Psoas muscle (tissue), 8 donors: ENCODE data around the gene MDFIC. TPM values are rescaled to one million over a fixed set of nuclear protein-coding genes. Genes with fewer than 3 reads are reported as not detected.

Experiments used
- ATAC-seq, 4 donors: fragments of 200-7000 bp; cut with Tn5 transposase; one replicate each; pipeline ENCODE4 v1.9.1; 2020; ENCODE audit warnings: moderate library complexity in 3 of 4, mild to moderate bottlenecking in 2 of 4
- DNase-seq, 2 donors: peaks; one replicate each; pipeline ENCODE4 v3.0.0-alpha.2; 2020
- H3K27ac ChIP-seq: fragments of 200-600 bp; one replicate; pipeline ENCODE4 v1.8.0; 2022
- H3K27me3 ChIP-seq, 3 donors: fragments of 200-600 bp in 1 of 3; one replicate each; pipeline versions ENCODE4 v1.6.1 to v1.8.0; 2013 to 2022; ENCODE audit warnings: low read length in 2 of 3, mild to moderate bottlenecking in 2 of 3, moderate library complexity in 1 of 3; ENCODE audit not compliant: insufficient read depth in 3 of 3
- H3K36me3 ChIP-seq, 2 donors: fragments of 200-600 bp in 1 of 2; one replicate each; pipeline versions ENCODE4 v1.6.1 to v1.8.0; 2013 to 2022; ENCODE audit warnings: low read depth in 1 of 2, mild to moderate bottlenecking in 1 of 2, moderate library complexity in 1 of 2; ENCODE audit not compliant: insufficient read depth in 1 of 2
- H3K4me1 ChIP-seq: fragments of 200-600 bp; one replicate; pipeline ENCODE4 v1.8.0; 2022
- H3K4me3 ChIP-seq: fragments of 200-600 bp; one replicate; pipeline ENCODE4 v1.8.0; 2022; ENCODE audit warnings: mild to moderate bottlenecking
- H3K9me3 ChIP-seq: fragments of 200-600 bp; one replicate; pipeline ENCODE4 v1.8.0; 2022
- WGBS, 3 donors: extraction: QIAGEN DNeasy Blood & Tissue Kit; methylation state at CpG; one replicate each; pipeline versions ENCODE4 v1.1.6 to v1.1.7; 2013; 5-methylcytosine and 5-hydroxymethylcytosine counted together
- intact Hi-C, 2 donors: fragments of 100-400 bp; cut with DNase I; formaldehyde crosslinking; loops; one replicate each; pipeline versions ENCODE4 v1.11.0 to v1.14.2; 2022
- polyA plus RNA-seq, 3 donors: library from polyadenylated mRNA; stranded (reverse); fragments of 200-250 nt; gene quantifications; one replicate each; pipeline ENCODE4 v1.2.3, GENCODE V29; 2013
- total RNA-seq, 4 donors: library from RNA; stranded (reverse); fragmentation: NEBNext Ultra II Directional in 2 of 4; extraction: Animal tissue kit (Norgen Biotek cat#: 25700) in 2 of 4; gene quantifications; one replicate each; pipeline versions ENCODE4 v1.2.1 to v1.2.4, GENCODE V29; 2021 to 2023
- TF ChIP-seq, protein P1 (sequence below): fragments of 200-600 bp; IDR thresholded peaks from one replicate; pipeline ENCODE4 v1.8.0; 2022; ENCODE audit warnings: antibody characterized with exemption
- donor health status: healthy with polysubstance abuse.
- donor health status: DM: no; HTN: no; CAD: no; lungs with moderate emphysema.
- donor health status: Bipolar disorder and iron deficiency.
- donor health status: healthy.
- donor health status: DM: yes; HTN: yes; CAD: no.
- donor health status: DM: no; HTN: no; CAD: no.
- donor health status: DM: no; HTN: no; CAD: no.
- donor health status: DM: yes; HTN: yes; CAD: no.

MDFIC gene
- total and polyA plus RNA-seq, 7 donors, result 2.7 to 14.6 (median 7.1) TPM

DNA sequence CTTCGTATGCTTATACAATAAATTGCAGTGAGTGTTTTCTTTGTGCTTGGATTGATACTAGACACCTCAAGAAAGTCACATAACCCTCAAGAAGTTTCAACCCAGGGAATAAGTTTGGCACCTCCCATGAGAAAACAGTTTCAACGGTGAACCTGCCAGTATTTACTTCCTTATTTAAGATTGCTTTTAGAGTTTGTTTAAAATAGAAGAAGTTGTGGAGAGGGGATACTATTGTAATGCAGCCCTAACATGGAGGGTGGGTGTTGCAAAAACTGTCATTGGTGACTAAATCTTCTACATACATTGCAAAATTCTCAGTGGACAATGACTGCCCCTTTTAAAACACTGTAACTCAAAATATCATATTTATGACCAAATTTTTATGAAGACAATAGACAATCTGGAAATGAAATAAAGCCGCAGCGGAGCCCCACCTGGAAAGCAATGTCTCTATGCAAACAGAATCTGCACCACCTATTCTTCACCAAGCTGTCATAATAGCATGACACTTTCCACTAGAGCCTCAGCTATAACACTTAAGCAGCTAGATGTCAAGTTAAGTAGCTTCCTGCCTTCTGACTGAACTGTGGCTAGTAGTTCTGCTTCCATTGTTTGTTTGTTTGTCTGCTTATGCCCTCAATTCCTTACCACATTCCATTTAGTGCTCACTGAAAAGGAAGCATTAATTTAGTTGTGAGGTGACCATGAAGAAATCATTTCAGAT, 98.2 kb downstream of the MDFIC start:
- TF ChIP-seq, protein P1, sequence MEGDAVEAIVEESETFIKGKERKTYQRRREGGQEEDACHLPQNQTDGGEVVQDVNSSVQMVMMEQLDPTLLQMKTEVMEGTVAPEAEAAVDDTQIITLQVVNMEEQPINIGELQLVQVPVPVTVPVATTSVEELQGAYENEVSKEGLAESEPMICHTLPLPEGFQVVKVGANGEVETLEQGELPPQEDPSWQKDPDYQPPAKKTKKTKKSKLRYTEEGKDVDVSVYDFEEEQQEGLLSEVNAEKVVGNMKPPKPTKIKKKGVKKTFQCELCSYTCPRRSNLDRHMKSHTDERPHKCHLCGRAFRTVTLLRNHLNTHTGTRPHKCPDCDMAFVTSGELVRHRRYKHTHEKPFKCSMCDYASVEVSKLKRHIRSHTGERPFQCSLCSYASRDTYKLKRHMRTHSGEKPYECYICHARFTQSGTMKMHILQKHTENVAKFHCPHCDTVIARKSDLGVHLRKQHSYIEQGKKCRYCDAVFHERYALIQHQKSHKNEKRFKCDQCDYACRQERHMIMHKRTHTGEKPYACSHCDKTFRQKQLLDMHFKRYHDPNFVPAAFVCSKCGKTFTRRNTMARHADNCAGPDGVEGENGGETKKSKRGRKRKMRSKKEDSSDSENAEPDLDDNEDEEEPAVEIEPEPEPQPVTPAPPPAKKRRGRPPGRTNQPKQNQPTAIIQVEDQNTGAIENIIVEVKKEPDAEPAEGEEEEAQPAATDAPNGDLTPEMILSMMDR, result no peak
- no peaks in the 10 kb centered on the region for H3K27me3 ChIP-seq
- H3K36me3 ChIP-seq, result no peaks in the 10 kb centered on the region
- DNase-seq, result no peak
- intact Hi-C loops, result no loop called here
- no peaks in the 10 kb centered on the region for H3K4me1 ChIP-seq
- H3K4me3 ChIP-seq, result no peak overlapping the region
- ATAC-seq, result no peak
- WGBS, 3 donors, result 74 to 81% (median 78%) methylated on average over 4 of the region's 4 CpGs
- no peaks in the 10 kb centered on the region for H3K9me3 ChIP-seq
- H3K27ac ChIP-seq, result no peak overlapping the region

DNA sequence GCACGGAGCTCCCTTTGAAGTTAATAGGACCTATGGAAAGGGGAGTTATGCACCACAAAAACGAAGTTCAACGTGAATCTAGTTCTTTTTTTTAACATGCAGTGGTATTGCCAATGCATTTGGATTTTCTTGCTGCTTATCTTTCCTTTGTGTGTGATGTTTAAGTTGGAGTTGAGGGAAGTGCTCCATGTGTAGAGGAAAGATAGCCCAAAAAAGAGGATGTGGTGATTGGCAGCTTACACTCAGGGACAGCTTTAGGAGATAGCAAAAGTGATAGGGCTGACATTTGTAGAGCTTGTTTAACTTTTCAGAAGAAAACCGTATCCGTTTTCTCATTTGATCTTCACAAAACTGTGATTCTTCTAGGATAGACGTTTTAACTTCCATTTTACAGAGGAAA, 101.3 kb downstream of the MDFIC start:
- Histone ChIP-seq H3K36me3 (no peaks in the 10 kb centered on the region), H3K4me1 (no peaks in the 10 kb centered on the region), H3K27ac (no peak overlapping the region), H3K4me3 (no peak overlapping the region), H3K9me3 (no peaks in the 10 kb centered on the region), H3K27me3 (no peaks in the 10 kb centered on the region)
- TF ChIP-seq, protein P1, result no peak
- ATAC-seq, result no peak
- DNase-seq, result no peak
- 80 to 82% (median 81%) methylated on average over 6 of the region's 6 CpGs for WGBS, 3 donors
- intact Hi-C loops, result no loop called here

DNA sequence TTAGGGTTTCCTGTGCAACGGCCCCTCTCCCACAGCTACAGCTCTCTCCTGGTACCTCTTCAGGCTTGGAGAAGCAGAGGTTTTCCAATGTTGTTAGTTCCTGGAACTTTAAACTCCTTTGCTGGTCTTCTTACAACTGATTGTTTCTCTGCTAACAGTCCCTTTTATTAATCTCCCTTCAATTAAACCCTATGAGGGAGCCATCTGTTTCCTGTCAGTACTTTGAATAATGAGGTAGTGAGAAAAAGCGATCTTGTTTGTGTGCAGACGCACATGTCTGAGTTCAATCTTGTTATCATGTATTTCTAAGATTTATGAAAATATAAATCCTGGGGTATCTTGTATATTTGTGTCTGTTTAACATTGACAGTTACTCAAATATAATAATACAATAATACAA, 102.4 kb downstream of the MDFIC start:
- no peak overlapping the region for H3K27ac ChIP-seq
- H3K4me3 ChIP-seq, result no peak overlapping the region
- ATAC-seq (no peak), DNase-seq (no peak)
- TF ChIP-seq, protein P1, result no peak
- intact Hi-C loops, result no loop called here
- no peaks in the 10 kb centered on the region for H3K27me3 ChIP-seq
- H3K36me3 ChIP-seq, result no peaks in the 10 kb centered on the region
- H3K4me1 ChIP-seq, result no peaks in the 10 kb centered on the region
- 59 to 78% (median 63%) methylated on average over 3 of the region's 3 CpGs for WGBS, 3 donors
- H3K9me3 ChIP-seq, result no peaks in the 10 kb centered on the region

DNA sequence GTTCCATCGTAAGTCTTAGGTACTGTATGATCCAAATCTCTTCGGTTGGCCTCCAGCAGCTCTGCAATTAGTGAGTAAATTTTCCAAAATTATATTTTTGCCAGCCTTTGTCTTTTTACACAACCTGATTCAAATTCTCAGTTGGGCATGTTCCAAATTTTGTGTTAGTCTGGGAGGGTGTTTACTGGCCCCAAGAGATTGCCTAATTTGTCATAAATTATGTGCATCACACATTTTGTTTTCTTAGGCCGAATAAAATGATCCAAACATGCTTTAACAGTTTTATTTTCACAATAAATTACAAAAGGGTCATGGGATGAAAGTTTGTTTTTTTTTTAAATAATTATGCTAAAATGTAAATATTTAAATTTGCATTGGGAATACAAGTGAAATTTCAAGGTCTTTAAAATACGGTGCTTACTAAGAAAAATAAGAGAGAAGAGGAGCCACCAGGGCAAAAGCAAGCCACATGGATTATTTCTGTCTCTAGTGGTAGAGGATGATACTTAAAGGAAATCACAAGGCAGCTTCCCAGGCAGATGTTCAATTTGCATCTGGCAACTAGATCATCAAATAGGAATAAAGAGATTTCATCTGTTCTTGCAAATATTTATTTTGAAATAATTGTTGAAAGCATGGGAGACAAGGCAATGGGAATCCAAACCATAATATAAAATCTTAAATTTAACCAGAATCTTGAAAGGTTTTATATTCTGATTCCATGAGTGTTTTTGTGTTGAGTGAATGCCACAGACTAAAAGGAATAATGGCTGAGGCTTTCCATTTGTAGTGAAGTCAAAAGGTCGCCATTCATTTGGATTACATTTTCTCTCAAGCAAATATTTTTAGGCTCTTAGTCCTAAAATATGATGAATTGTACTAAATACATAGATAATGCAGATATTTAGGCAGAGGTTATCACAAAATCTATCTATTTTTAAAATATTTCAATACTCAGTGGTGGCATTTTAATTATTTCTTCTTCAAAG, 111.1 kb downstream of the MDFIC start:
- no peaks in the 10 kb centered on the region for H3K9me3 ChIP-seq
- ATAC-seq (no peak), DNase-seq (no peak)
- H3K4me3 ChIP-seq, result no peak overlapping the region
- no peaks in the 10 kb centered on the region for H3K36me3 ChIP-seq
- TF ChIP-seq, protein P1, result no peak
- WGBS, 3 donors, result 48 to 64% (median 53%) methylated on average over 5 of the region's 5 CpGs
- no peaks in the 10 kb centered on the region for H3K4me1 ChIP-seq
- no peaks in the 10 kb centered on the region for H3K27me3 ChIP-seq
- no peak overlapping the region for H3K27ac ChIP-seq
- intact Hi-C loops, result no loop called here
